OCI-LY3 (cell line): ENCODE measurements around the gene NPHP4.

ENCODE experiments used
- H2AFZ ChIP-seq: fragments of 200-600, 300-600 bp; shearing (Covaris generic); 2 replicates; pipeline ENCODE4 v1.6.0; 2014; ENCODE audit warnings: antibody characterized with exemption, low read depth, low read length
- H3K27ac ChIP-seq: fragments of 200-600, 300-600 bp; sonication (generic); 2 replicates; pipeline ENCODE4 v1.5.1; 2014; ENCODE audit warnings: mild to moderate bottlenecking, low read length, moderate library complexity, mixed read lengths
- H3K27me3 ChIP-seq: fragments of 200-600, 300-600 bp; sonication (generic); 2 replicates; pipeline ENCODE4 v1.6.1; 2014; ENCODE audit warnings: low read depth, low read length, mixed read lengths
- H3K36me3 ChIP-seq: fragments of 200-600, 300-600 bp; sonication (generic); replicated peaks from 2 replicates; pipeline ENCODE3; 2014; ENCODE audit warnings: low read depth, low read length, mixed read lengths
- H3K4me1 ChIP-seq: fragments of 300-600, 200-600 bp; sonication (generic); 2 replicates; pipeline ENCODE4 v1.6.1; 2014; ENCODE audit warnings: low read length, mixed read lengths
- H3K4me2 ChIP-seq: fragments of 200-600, 300-600 bp; sonication (generic); 2 replicates; pipeline ENCODE4 v1.6.1; 2014; ENCODE audit warnings: low read length, mixed read lengths
- H3K4me3 ChIP-seq: fragments of 300-600, 200-600 bp; sonication (generic); 2 replicates; pipeline ENCODE4 v1.5.1; 2014; ENCODE audit warnings: antibody characterized with exemption, mild to moderate bottlenecking, low read length, moderate library complexity
- H3K79me2 ChIP-seq: fragments of 300-600, 200-600 bp; shearing (Covaris generic); 2 replicates; pipeline ENCODE4 v1.6.1; 2014; ENCODE audit warnings: mild to moderate bottlenecking, low read length, mixed read lengths
- H3K9ac ChIP-seq: fragments of 300-600, 200-600 bp; shearing (Covaris generic); 2 replicates; pipeline ENCODE4 v1.6.0; 2014; ENCODE audit warnings: mild to moderate bottlenecking, low read length, moderate library complexity
- H3K9me3 ChIP-seq: fragments of 200-600, 300-600 bp; shearing (Covaris generic); 2 replicates; pipeline ENCODE4 v1.6.1; 2014; ENCODE audit warnings: low read length, mixed read lengths; ENCODE audit not compliant: insufficient read depth
- H4K20me1 ChIP-seq: fragments of 200-600, 300-600 bp; sonication (generic); 2 replicates; pipeline ENCODE4 v1.6.1; 2016; ENCODE audit warnings: low read length, mixed read lengths; ENCODE audit not compliant: insufficient read depth
- EZH2phosphoT487 ChIP-seq: fragments of 200-600 bp; shearing (Covaris generic); IDR thresholded peaks from 2 replicates; pipeline ENCODE4 v1.6.1; 2018; ENCODE audit warnings: antibody characterized with exemption, mixed run types, low read depth
- TF ChIP-seq, protein P1 (sequence below): fragments of 200-600, 300-600 bp; sonication (generic); IDR thresholded peaks from 2 replicates; pipeline ENCODE4 v1.5.1; 2014; ENCODE audit warnings: antibody characterized with exemption, low read length, low read depth

NPHP4 gene

GRCh38 chr1:5850503-5850902, 141.7 kb downstream of the NPHP4 start:
- Histone ChIP-seq H3K36me3 (no peaks in the 10 kb centered on the region), H3K27me3 (no peaks in the 10 kb centered on the region), H3K4me1 (no peaks in the 10 kb centered on the region), H3K9ac (no peak overlapping the region), H3K4me3 (no peak overlapping the region), H3K9me3 (no peaks in the 10 kb centered on the region), H4K20me1 (no peaks in the 10 kb centered on the region; the same call in 1 of the 2 replicates), H2AFZ (no peak overlapping the region), H3K4me2 (no peak overlapping the region), H3K79me2 (no peaks in the 10 kb centered on the region), H3K27ac (no peak overlapping the region)
- TF ChIP-seq EZH2phosphoT487, result no peak
- TF ChIP-seq, protein P1, sequence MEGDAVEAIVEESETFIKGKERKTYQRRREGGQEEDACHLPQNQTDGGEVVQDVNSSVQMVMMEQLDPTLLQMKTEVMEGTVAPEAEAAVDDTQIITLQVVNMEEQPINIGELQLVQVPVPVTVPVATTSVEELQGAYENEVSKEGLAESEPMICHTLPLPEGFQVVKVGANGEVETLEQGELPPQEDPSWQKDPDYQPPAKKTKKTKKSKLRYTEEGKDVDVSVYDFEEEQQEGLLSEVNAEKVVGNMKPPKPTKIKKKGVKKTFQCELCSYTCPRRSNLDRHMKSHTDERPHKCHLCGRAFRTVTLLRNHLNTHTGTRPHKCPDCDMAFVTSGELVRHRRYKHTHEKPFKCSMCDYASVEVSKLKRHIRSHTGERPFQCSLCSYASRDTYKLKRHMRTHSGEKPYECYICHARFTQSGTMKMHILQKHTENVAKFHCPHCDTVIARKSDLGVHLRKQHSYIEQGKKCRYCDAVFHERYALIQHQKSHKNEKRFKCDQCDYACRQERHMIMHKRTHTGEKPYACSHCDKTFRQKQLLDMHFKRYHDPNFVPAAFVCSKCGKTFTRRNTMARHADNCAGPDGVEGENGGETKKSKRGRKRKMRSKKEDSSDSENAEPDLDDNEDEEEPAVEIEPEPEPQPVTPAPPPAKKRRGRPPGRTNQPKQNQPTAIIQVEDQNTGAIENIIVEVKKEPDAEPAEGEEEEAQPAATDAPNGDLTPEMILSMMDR, result no peak

- H3K4me2 ChIP-seq, result no peak overlapping the region
- H3K9ac ChIP-seq, result no peak overlapping the region
- no peaks in the 10 kb centered on the region for H3K9me3 ChIP-seq
- TF ChIP-seq, protein P1, result no peak
- TF ChIP-seq EZH2phosphoT487, result no peak
- H4K20me1 ChIP-seq, result no peaks in the 10 kb centered on the region; the same call in 1 of the 2 replicates
- no peak overlapping the region for H3K4me3 ChIP-seq
- no peaks in the 10 kb centered on the region for H3K4me1 ChIP-seq
- no peaks in the 10 kb centered on the region for H3K27me3 ChIP-seq
- H3K36me3 ChIP-seq, result no peaks in the 10 kb centered on the region
- H3K79me2 ChIP-seq, result no peaks in the 10 kb centered on the region
- no peak overlapping the region for H2AFZ ChIP-seq
- H3K27ac ChIP-seq, result no peak overlapping the region
Observed at GRCh38 chr1:5849550-5849949, 142.7 kb downstream of the NPHP4 start.

GRCh38 chr1:5847013-5847659, 145.1 kb downstream of the NPHP4 start:
- Histone ChIP-seq H4K20me1 (no peaks in the 10 kb centered on the region; the same call in 1 of the 2 replicates), H3K9me3 (no peaks in the 10 kb centered on the region), H3K27ac (no peak overlapping the region), H3K27me3 (no peaks in the 10 kb centered on the region), H3K79me2 (no peaks in the 10 kb centered on the region), H3K9ac (no peak overlapping the region), H3K4me3 (no peak overlapping the region), H2AFZ (no peak overlapping the region), H3K36me3 (no peaks in the 10 kb centered on the region), H3K4me2 (no peak overlapping the region), H3K4me1 (no peaks in the 10 kb centered on the region)
- TF ChIP-seq, protein P1, result no peak
- TF ChIP-seq EZH2phosphoT487, result no peak

- no peaks in the 10 kb centered on the region for H3K36me3 ChIP-seq
- H3K4me2 ChIP-seq, result no peak overlapping the region
- H3K27ac ChIP-seq, result no peak overlapping the region
- H3K4me1 ChIP-seq, result no peaks in the 10 kb centered on the region
- H3K27me3 ChIP-seq, result no peaks in the 10 kb centered on the region
- H3K79me2 ChIP-seq, result no peaks in the 10 kb centered on the region
- no peak overlapping the region for H2AFZ ChIP-seq
- H3K9ac ChIP-seq, result no peak overlapping the region
- H3K9me3 ChIP-seq, result no peaks in the 10 kb centered on the region
- no peaks in the 10 kb centered on the region; the same call in 1 of the 2 replicates for H4K20me1 ChIP-seq
- H3K4me3 ChIP-seq, result no peak overlapping the region
- TF ChIP-seq, protein P1, result no peak
- TF ChIP-seq EZH2phosphoT487, result no peak
Observed at GRCh38 chr1:5845376-5845775, 146.8 kb downstream of the NPHP4 start.
